Mammary epithelial cell (primary cell): ENCODE results near the gene FRRS1.

ENCODE experiments used
- CTCF ChIP-seq, 2 donors: IDR thresholded peaks in 1 of 2; conservative IDR thresholded peaks in 1 of 2; 2 replicates each; pipeline ENCODE4 v1.5.1; 2011 to 2012; ENCODE audit warnings: inconsistent platforms in 2 of 2, low read length in 2 of 2, mild to moderate bottlenecking in 2 of 2, control low read depth in 1 of 2, low read depth in 1 of 2; ENCODE audit not compliant: insufficient read depth in 1 of 2; ENCODE audit errors: extremely low read depth in 1 of 2
- EZH2 ChIP-seq: IDR thresholded peaks from 2 replicates; pipeline ENCODE4 v1.6.1; 2012; ENCODE audit warnings: low read length, inconsistent platforms, borderline replicate concordance

GRCh38 chr1:99735852-99736251, 30.6 kb downstream of the FRRS1 start:
- TF ChIP-seq CTCF (conservative IDR thresholded peaks at IDR 0.05 in 1 of 2, IDR thresholded peaks at IDR 0.05 in 1 of 2; ENCODE audit: extremely low read depth in 1 of 2, insufficient read depth in 1 of 2, low read depth in 1 of 2, low read length in 2 of 2) (no peak), EZH2 (no peak)
